Activated T-cell treated with anti-CD3 and anti-CD28 coated beads, Interleukin-2, amount 50 U/mL, for 24 hours (primary cell): ENCODE measurements around the gene SYDE1.
"Not testable (repeated sequence)": the region's sequence is repeated elsewhere in the genome, so short reads cannot be mapped to it uniquely, and the experiment has no call there.

ENCODE experiments used
- DNase-seq: peaks from one replicate; pipeline ENCODE4 v3.0.0-alpha.2; 2020
- H3K27ac Mint-ChIP-seq: 2 replicates; pipeline ENCODE4 v1.8.0; 2020; ENCODE audit warnings: mild to moderate bottlenecking, mixed read lengths
- H3K27me3 Mint-ChIP-seq: 2 replicates; pipeline ENCODE4 v1.8.0; 2020; ENCODE audit warnings: mixed read lengths
- H3K36me3 Mint-ChIP-seq: 2 replicates; pipeline ENCODE4 v1.8.0; 2020; ENCODE audit warnings: low read depth, mixed read lengths
- H3K4me1 Mint-ChIP-seq: 2 replicates; pipeline ENCODE4 v1.8.0; 2020; ENCODE audit warnings: low read depth, mixed read lengths
- H3K4me3 Mint-ChIP-seq: 2 replicates; pipeline ENCODE4 v1.8.0; 2020; ENCODE audit warnings: mild to moderate bottlenecking, moderate library complexity, mixed read lengths
- H3K9me3 Mint-ChIP-seq: 2 replicates; pipeline ENCODE4 v1.8.0; 2020; ENCODE audit warnings: mixed read lengths

Gene SYDE1, protein sequence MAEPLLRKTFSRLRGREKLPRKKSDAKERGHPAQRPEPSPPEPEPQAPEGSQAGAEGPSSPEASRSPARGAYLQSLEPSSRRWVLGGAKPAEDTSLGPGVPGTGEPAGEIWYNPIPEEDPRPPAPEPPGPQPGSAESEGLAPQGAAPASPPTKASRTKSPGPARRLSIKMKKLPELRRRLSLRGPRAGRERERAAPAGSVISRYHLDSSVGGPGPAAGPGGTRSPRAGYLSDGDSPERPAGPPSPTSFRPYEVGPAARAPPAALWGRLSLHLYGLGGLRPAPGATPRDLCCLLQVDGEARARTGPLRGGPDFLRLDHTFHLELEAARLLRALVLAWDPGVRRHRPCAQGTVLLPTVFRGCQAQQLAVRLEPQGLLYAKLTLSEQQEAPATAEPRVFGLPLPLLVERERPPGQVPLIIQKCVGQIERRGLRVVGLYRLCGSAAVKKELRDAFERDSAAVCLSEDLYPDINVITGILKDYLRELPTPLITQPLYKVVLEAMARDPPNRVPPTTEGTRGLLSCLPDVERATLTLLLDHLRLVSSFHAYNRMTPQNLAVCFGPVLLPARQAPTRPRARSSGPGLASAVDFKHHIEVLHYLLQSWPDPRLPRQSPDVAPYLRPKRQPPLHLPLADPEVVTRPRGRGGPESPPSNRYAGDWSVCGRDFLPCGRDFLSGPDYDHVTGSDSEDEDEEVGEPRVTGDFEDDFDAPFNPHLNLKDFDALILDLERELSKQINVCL

DNA sequence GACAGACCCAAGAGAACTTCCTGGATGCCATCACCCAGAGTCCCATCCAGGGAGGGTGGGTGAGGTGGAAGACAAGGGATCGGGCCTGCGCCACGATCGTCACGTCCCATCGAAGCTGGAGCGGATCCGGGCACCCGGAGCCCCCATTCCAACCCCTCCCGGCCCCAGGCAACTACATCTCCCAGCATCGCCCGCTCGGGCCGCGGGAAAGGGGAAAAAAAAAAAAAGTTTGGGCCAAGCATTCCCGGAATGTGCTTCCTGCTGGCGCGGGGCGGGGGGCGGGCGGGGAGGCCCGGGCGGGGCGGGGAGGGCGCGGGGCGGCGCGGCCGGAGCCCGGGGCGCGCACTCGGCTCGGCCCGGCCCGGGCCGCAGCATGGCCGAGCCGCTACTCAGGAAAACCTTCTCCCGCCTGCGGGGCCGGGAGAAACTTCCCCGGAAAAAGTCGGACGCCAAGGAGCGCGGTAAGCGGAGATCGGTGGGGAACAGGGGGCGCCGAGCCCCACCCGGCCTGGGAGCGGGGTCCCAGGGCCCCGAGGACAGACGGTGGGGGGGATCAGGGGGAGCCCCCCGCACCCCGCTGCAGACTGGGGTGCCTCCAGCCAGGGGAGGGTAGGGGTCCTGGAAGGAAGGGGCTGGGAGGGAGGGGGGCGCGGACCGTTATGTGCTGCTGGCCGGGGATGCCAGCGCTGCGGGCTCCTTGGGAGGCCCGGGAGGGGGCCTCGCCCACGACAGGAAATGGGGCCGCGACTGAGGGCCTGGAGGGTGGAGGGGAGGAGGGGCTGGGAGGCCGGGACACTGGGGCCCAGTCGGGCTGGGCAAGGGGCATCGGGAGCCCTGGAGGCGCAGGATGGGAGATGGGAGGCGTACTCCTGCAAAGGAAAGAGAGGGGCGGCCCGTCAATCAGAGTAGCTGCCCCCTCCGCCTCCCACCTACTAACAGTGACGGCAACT lies at the start of gene SYDE1:
SYDE1 (plus strand) TSS at position 341 of the 950 bp plus-strand sequence; CDS start at position 374, 33 bp downstream.
- peak; percentile 59 for DNase-seq
- Mint-ChIP-seq H3K4me1 (peaks cover 16% of the 10 kb centered on the region), H3K9me3 (peaks cover 17% of the 10 kb centered on the region), H3K36me3 (no peaks in the 10 kb centered on the region), H3K27me3 (peaks cover 18% of the 10 kb centered on the region), H3K4me3 (peak within 1 kb of the TSS; percentile 61), H3K27ac (peak within 1 kb of the TSS; percentile 69)

DNA sequence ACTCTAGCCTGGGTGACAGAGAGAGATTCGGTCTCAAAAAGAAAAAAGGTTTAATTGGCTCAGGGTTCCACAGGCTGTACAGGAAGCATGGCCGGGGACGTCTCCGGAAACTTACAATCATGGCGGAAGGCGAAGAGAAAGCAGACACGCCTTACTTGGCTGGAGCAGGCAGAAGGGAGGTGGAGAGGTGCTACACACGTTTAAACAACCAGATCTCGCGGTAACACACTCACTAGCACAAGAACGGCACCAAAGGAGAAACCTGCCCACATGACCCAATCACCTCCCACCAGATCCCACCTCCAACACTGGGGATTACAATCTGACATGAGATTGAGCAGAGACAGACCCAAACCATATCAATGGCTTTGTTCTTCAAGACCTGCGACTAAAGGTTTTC lies 45.2 kb upstream of the SYDE1 start:
- Mint-ChIP-seq H3K27ac (no peak overlapping the region), H3K9me3 (no peaks in the 10 kb centered on the region), H3K36me3 (no peaks in the 10 kb centered on the region), H3K4me3 (no peak overlapping the region), H3K4me1 (no peaks in the 10 kb centered on the region), H3K27me3 (peaks cover 43% of the 10 kb centered on the region)
- DNase-seq: no peak

- peaks cover 10% of the 10 kb centered on the region for H3K27me3 Mint-ChIP-seq
- not testable (repeated sequence) for H3K4me1 Mint-ChIP-seq, H3K9me3 Mint-ChIP-seq, H3K27ac Mint-ChIP-seq, H3K36me3 Mint-ChIP-seq, DNase-seq, H3K4me3 Mint-ChIP-seq
These were observed 36.8 kb upstream of the SYDE1 start for GRCh38 chr19:15070386-15070785.

- H3K27me3 Mint-ChIP-seq: peaks cover 2% of the 10 kb centered on the region
- H3K36me3 Mint-ChIP-seq: no peaks in the 10 kb centered on the region
- no peak overlapping the region for H3K4me3 Mint-ChIP-seq
- no peaks in the 10 kb centered on the region for H3K4me1 Mint-ChIP-seq
- no peak for DNase-seq
- H3K9me3 Mint-ChIP-seq: no peaks in the 10 kb centered on the region
- no peak overlapping the region for H3K27ac Mint-ChIP-seq
These were observed 34.1 kb upstream of the SYDE1 start for GRCh38 chr19:15072930-15073647.

- H3K4me1 Mint-ChIP-seq: no peaks in the 10 kb centered on the region
- DNase-seq: no peak
- H3K9me3 Mint-ChIP-seq: no peaks in the 10 kb centered on the region
- H3K4me3 Mint-ChIP-seq: no peak overlapping the region
- H3K27me3 Mint-ChIP-seq: peaks cover 11% of the 10 kb centered on the region
- no peak overlapping the region for H3K27ac Mint-ChIP-seq
- H3K36me3 Mint-ChIP-seq: no peaks in the 10 kb centered on the region
These were observed 32.8 kb upstream of the SYDE1 start for GRCh38 chr19:15074371-15074770.

GRCh38 chr19:15075806-15076205 lies 31.4 kb upstream of the SYDE1 start:
- Mint-ChIP-seq H3K4me1 (no peaks in the 10 kb centered on the region), H3K36me3 (no peaks in the 10 kb centered on the region), H3K4me3 (no peak overlapping the region), H3K9me3 (no peaks in the 10 kb centered on the region), H3K27ac (no peak overlapping the region), H3K27me3 (peaks cover 11% of the 10 kb centered on the region)
- no peak for DNase-seq

- H3K27me3 Mint-ChIP-seq: peaks cover 29% of the 10 kb centered on the region
- not testable (repeated sequence) for H3K9me3 Mint-ChIP-seq, H3K27ac Mint-ChIP-seq, DNase-seq, H3K4me1 Mint-ChIP-seq, H3K4me3 Mint-ChIP-seq, H3K36me3 Mint-ChIP-seq
These were observed 27.2 kb upstream of the SYDE1 start for GRCh38 chr19:15080002-15080401.

DNA sequence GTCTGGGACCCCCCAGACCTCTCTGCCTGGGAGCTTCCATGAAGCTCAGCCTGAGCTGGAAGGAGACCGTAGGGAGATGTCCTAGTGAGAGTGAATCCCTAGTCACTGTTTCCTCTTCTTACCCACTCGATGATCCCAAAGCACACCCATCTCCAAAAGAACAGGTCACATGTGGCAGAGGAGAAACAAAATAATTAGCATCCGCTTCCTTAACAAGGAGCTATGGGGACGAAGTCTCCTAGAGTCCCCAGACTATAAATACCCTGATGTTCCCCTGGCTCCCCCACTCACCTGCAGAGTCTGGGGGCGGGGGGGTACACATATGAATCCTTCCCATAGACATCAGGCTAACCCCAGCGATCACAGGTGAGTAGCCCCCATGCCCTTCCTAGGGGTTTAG lies 25.3 kb upstream of the SYDE1 start, which contains the start of gene OR1I1:
OR1I1 (plus strand) TSS at position 301 of the 400 bp plus-strand sequence. CDS start 4,855 bp downstream, outside the sequence.
- DNase-seq: no peak
- H3K36me3 Mint-ChIP-seq: no peaks in the 10 kb centered on the region
- no peak within 1 kb of the TSS for H3K4me3 Mint-ChIP-seq
- H3K4me1 Mint-ChIP-seq: no peaks in the 10 kb centered on the region
- H3K27ac Mint-ChIP-seq: no peak within 1 kb of the TSS
- H3K9me3 Mint-ChIP-seq: no peaks in the 10 kb centered on the region
- peaks cover 38% of the 10 kb centered on the region for H3K27me3 Mint-ChIP-seq

DNA sequence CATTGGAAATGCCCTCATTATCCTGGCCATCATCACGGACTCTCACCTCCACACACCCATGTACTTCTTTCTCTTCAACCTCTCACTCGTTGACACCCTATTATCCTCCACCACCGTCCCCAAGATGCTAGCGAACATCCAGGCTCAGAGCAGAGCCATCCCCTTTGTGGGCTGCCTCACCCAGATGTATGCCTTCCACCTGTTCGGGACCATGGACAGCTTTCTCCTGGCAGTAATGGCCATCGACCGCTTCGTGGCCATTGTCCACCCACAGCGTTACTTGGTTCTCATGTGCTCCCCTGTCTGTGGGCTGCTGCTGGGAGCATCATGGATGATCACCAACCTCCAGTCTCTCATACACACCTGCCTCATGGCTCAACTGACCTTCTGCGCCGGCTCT lies 20.0 kb upstream of the SYDE1 start:
- Mint-ChIP-seq H3K4me1 (peaks cover 2% of the 10 kb centered on the region), H3K27ac (no peak overlapping the region), H3K27me3 (peaks cover 34% of the 10 kb centered on the region), H3K4me3 (no peak overlapping the region), H3K9me3 (no peaks in the 10 kb centered on the region), H3K36me3 (no peaks in the 10 kb centered on the region)
- no peak for DNase-seq

GRCh38 chr19:15091918-15092753 lies 15.1 kb upstream of the SYDE1 start:
- Mint-ChIP-seq H3K27ac (peak overlapping the region; percentile 82), H3K36me3 (no peaks in the 10 kb centered on the region), H3K27me3 (peaks cover 11% of the 10 kb centered on the region), H3K4me3 (peak overlapping the region; percentile 34), H3K9me3 (no peaks in the 10 kb centered on the region), H3K4me1 (peaks cover 5% of the 10 kb centered on the region)
- DNase-seq: peak; percentile 54

- Mint-ChIP-seq H3K27me3 (peaks cover 2% of the 10 kb centered on the region), H3K36me3 (no peaks in the 10 kb centered on the region), H3K4me3 (no peak overlapping the region)
These were observed 14.2 kb upstream of the SYDE1 start for GRCh38 chr19:15093001-15093400.

GRCh38 chr19:15096223-15096622 lies 11.0 kb upstream of the SYDE1 start:
- H3K36me3 Mint-ChIP-seq: no peaks in the 10 kb centered on the region
- no peak overlapping the region for H3K27ac Mint-ChIP-seq
- H3K27me3 Mint-ChIP-seq: peaks cover 2% of the 10 kb centered on the region
- no peaks in the 10 kb centered on the region for H3K9me3 Mint-ChIP-seq
- H3K4me1 Mint-ChIP-seq: peaks cover 5% of the 10 kb centered on the region
- no peak for DNase-seq
- H3K4me3 Mint-ChIP-seq: no peak overlapping the region

More at GRCh38 chr19:15093001-15093400, 14.2 kb upstream of the SYDE1 start:
- Mint-ChIP-seq H3K4me1 (peaks cover 5% of the 10 kb centered on the region), H3K9me3 (no peaks in the 10 kb centered on the region), H3K27ac (no peak overlapping the region)
- no peak for DNase-seq

- not testable (repeated sequence) for H3K4me1 Mint-ChIP-seq, H3K9me3 Mint-ChIP-seq, DNase-seq, H3K4me3 Mint-ChIP-seq, H3K36me3 Mint-ChIP-seq, H3K27me3 Mint-ChIP-seq, H3K27ac Mint-ChIP-seq
These were observed 9.2 kb upstream of the SYDE1 start for GRCh38 chr19:15097980-15098379.
